ENCODE results near the gene CCDC88A.

GRCh38 chr2:55439101-55439397, 19.4 kb upstream of the CCDC88A start:
- TF ChIP-seq, protein P1, sequence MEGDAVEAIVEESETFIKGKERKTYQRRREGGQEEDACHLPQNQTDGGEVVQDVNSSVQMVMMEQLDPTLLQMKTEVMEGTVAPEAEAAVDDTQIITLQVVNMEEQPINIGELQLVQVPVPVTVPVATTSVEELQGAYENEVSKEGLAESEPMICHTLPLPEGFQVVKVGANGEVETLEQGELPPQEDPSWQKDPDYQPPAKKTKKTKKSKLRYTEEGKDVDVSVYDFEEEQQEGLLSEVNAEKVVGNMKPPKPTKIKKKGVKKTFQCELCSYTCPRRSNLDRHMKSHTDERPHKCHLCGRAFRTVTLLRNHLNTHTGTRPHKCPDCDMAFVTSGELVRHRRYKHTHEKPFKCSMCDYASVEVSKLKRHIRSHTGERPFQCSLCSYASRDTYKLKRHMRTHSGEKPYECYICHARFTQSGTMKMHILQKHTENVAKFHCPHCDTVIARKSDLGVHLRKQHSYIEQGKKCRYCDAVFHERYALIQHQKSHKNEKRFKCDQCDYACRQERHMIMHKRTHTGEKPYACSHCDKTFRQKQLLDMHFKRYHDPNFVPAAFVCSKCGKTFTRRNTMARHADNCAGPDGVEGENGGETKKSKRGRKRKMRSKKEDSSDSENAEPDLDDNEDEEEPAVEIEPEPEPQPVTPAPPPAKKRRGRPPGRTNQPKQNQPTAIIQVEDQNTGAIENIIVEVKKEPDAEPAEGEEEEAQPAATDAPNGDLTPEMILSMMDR (conservative IDR thresholded peaks at IDR 0.05; ENCODE audit: low read depth, low read length), result no peak
- no peak for TF ChIP-seq EZH2 (IDR thresholded peaks at IDR 0.05; ENCODE audit: low read length, unreplicated experiment)
- TF ChIP-seq EZH2phosphoT487 (IDR thresholded peaks at IDR 0.05; ENCODE audit: borderline replicate concordance, low read length), result no peak
